Immature natural killer cell (primary cell): Measurements from ENCODE around the gene STK17A. TPM values are rescaled to one million over a fixed set of nuclear protein-coding genes. Genes with fewer than 3 reads are reported as not detected.
A peak's percentile ranks its signal among the peaks of the same experiment; 100 is the strongest.
"Not testable (repeated sequence)": the region's sequence is repeated elsewhere in the genome, so short reads cannot be mapped to it uniquely, and the experiment has no call there.

Experiments
- DNase-seq, 3 donors: peaks; one replicate each; pipeline ENCODE4 v3.0.0; 2022; ENCODE audit warnings: mixed read lengths in 1 of 3
- H3K27ac Mint-ChIP-seq, 6 donors: one replicate each; pipeline ENCODE4 v1.8.0; 2020; ENCODE audit warnings: mixed read lengths in 6 of 6, mild to moderate bottlenecking in 5 of 6, inconsistent platforms in 4 of 6, moderate library complexity in 3 of 6
- H3K27me3 Mint-ChIP-seq, 3 donors: one replicate each; pipeline ENCODE4 v1.8.0; 2020 to 2021; ENCODE audit warnings: low read depth in 3 of 3, mild to moderate bottlenecking in 3 of 3, mixed read lengths in 3 of 3, moderate library complexity in 3 of 3, inconsistent platforms in 1 of 3
- H3K36me3 Mint-ChIP-seq, 3 donors: one replicate each; pipeline ENCODE4 v1.8.0; 2020; ENCODE audit warnings: mixed read lengths in 3 of 3, inconsistent platforms in 2 of 3, mild to moderate bottlenecking in 2 of 3
- H3K4me1 Mint-ChIP-seq, 2 donors: one replicate each; pipeline ENCODE4 v1.8.0; 2020; ENCODE audit warnings: inconsistent platforms in 2 of 2, mild to moderate bottlenecking in 2 of 2, mixed read lengths in 2 of 2, moderate library complexity in 1 of 2
- H3K4me3 Mint-ChIP-seq, 5 donors: one replicate each; pipeline ENCODE4 v1.8.0; 2020; ENCODE audit warnings: mild to moderate bottlenecking in 5 of 5, mixed read lengths in 5 of 5, inconsistent platforms in 3 of 5, moderate library complexity in 3 of 5
- H3K9me3 Mint-ChIP-seq, 6 donors: one replicate each; pipeline ENCODE4 v1.8.0; 2020; ENCODE audit warnings: mild to moderate bottlenecking in 6 of 6, mixed read lengths in 6 of 6, inconsistent platforms in 4 of 6, moderate library complexity in 3 of 6
- polyA plus RNA-seq, 3 donors: library from polyadenylated mRNA; unstranded; fragments of 300-500 nt; fragmentation: Illumina TruSeq; gene quantifications; one replicate each; pipeline ENCODE4 v1.2.3, GENCODE V29; 2021

The STK17A gene
- polyA plus RNA-seq, 3 donors from 2014 or later: 255 to 300 (median 271) TPM

GRCh38 chr7:43619213-43620012 lies 36.5 kb downstream of the STK17A start:
- Mint-ChIP-seq H3K9me3 (no peaks in the 10 kb centered on the region), H3K36me3 (peaks cover 14 to 34% (median 24%) of the 10 kb centered on the region in 3 donors), H3K4me1 (peaks cover 6 to 37% of the 10 kb centered on the region in 2 donors), H3K4me3 (no peak overlapping the region), H3K27me3 (peaks cover 0 to 5% (median 3%) of the 10 kb centered on the region in 3 donors), H3K27ac (no peak overlapping the region)
- DNase-seq: no peak

GRCh38 chr7:43621729-43622448 lies 39.0 kb downstream of the STK17A start:
- Mint-ChIP-seq H3K27ac (peak overlapping the region in 4 of 6 donors; percentile 90 to 96 (median 94)), H3K36me3 (peaks cover 20 to 40% (median 36%) of the 10 kb centered on the region in 3 donors), H3K27me3 (peaks cover 11 to 18% (median 11%) of the 10 kb centered on the region in 3 donors), H3K4me3 (peak overlapping the region; percentile 54 to 72 (median 70)), H3K4me1 (peaks cover 0 to 61% of the 10 kb centered on the region in 2 donors), H3K9me3 (no peaks in the 10 kb centered on the region)
- no peak for DNase-seq

GRCh38 chr7:43624156-43624555 lies 41.2 kb downstream of the STK17A start:
- Mint-ChIP-seq H3K27ac (peak overlapping the region in 4 of 6 donors; percentile 93 to 97 (median 97)), H3K27me3 (peaks cover 11 to 28% (median 11%) of the 10 kb centered on the region in 3 donors), H3K9me3 (no peaks in the 10 kb centered on the region), H3K4me3 (peak overlapping the region; percentile 53 to 79 (median 77)), H3K4me1 (peaks cover 0 to 84% of the 10 kb centered on the region in 2 donors), H3K36me3 (peaks cover 31 to 59% (median 52%) of the 10 kb centered on the region in 3 donors)
- no peak for DNase-seq

GRCh38 chr7:43625453-43625852 lies 42.5 kb downstream of the STK17A start:
- peaks cover 0 to 91% of the 10 kb centered on the region in 2 donors for H3K4me1 Mint-ChIP-seq
- H3K9me3 Mint-ChIP-seq: no peaks in the 10 kb centered on the region
- peaks cover 36 to 64% (median 57%) of the 10 kb centered on the region in 3 donors for H3K36me3 Mint-ChIP-seq
- peak overlapping the region; percentile 65 to 79 (median 77) for H3K4me3 Mint-ChIP-seq
- DNase-seq: peak; percentile 95 to 96 (median 96)
- peak overlapping the region in 4 of 6 donors; percentile 93 to 97 (median 97) for H3K27ac Mint-ChIP-seq
- H3K27me3 Mint-ChIP-seq: peaks cover 11 to 28% (median 11%) of the 10 kb centered on the region in 3 donors

GRCh38 chr7:43625980-43626379 lies 43.1 kb downstream of the STK17A start:
- peaks cover 36 to 66% (median 57%) of the 10 kb centered on the region in 3 donors for H3K36me3 Mint-ChIP-seq
- H3K4me1 Mint-ChIP-seq: peaks cover 0 to 92% of the 10 kb centered on the region in 2 donors
- no peaks in the 10 kb centered on the region for H3K9me3 Mint-ChIP-seq
- peaks cover 11 to 28% (median 11%) of the 10 kb centered on the region in 3 donors for H3K27me3 Mint-ChIP-seq
- peak; percentile 34 to 43 (median 41) for DNase-seq
- peak overlapping the region in 4 of 6 donors; percentile 93 to 97 (median 97) for H3K27ac Mint-ChIP-seq
- H3K4me3 Mint-ChIP-seq: peak overlapping the region; percentile 65 to 79 (median 77)

GRCh38 chr7:43626695-43627094 lies 43.8 kb downstream of the STK17A start:
- DNase-seq: no peak
- H3K27me3 Mint-ChIP-seq: peaks cover 11 to 28% (median 11%) of the 10 kb centered on the region in 3 donors
- H3K9me3 Mint-ChIP-seq: no peaks in the 10 kb centered on the region
- peaks cover 40 to 67% (median 62%) of the 10 kb centered on the region in 3 donors for H3K36me3 Mint-ChIP-seq
- peaks cover 0 to 92% of the 10 kb centered on the region in 2 donors for H3K4me1 Mint-ChIP-seq
- peak overlapping the region in 4 of 6 donors; percentile 93 to 97 (median 97) for H3K27ac Mint-ChIP-seq
- peak overlapping the region; percentile 14 to 79 (median 77) for H3K4me3 Mint-ChIP-seq

- peak overlapping the region; percentile 10 to 69 (median 43) for H3K4me3 Mint-ChIP-seq
- peaks cover 11 to 28% (median 11%) of the 10 kb centered on the region in 3 donors for H3K27me3 Mint-ChIP-seq
- H3K9me3 Mint-ChIP-seq: not testable (repeated sequence)
Measured at GRCh38 chr7:43627798-43628197, 44.9 kb downstream of the STK17A start.

GRCh38 chr7:43628431-43628830 lies 45.5 kb downstream of the STK17A start:
- DNase-seq: no peak
- H3K4me1 Mint-ChIP-seq: peaks cover 0 to 93% of the 10 kb centered on the region in 2 donors
- H3K36me3 Mint-ChIP-seq: peaks cover 40 to 71% (median 60%) of the 10 kb centered on the region in 3 donors
- H3K9me3 Mint-ChIP-seq: no peaks in the 10 kb centered on the region
- peaks cover 11 to 26% (median 11%) of the 10 kb centered on the region in 3 donors for H3K27me3 Mint-ChIP-seq
- peak overlapping the region in 4 of 6 donors; percentile 93 to 97 (median 97) for H3K27ac Mint-ChIP-seq
- peak overlapping the region in 4 of 5 donors; percentile 3 to 54 (median 9) for H3K4me3 Mint-ChIP-seq

More at GRCh38 chr7:43627798-43628197, 44.9 kb downstream of the STK17A start:
- H3K4me1 Mint-ChIP-seq: peaks cover 0 to 92% of the 10 kb centered on the region in 2 donors
- peak overlapping the region in 4 of 6 donors; percentile 93 to 97 (median 97) for H3K27ac Mint-ChIP-seq
- H3K36me3 Mint-ChIP-seq: peaks cover 42 to 71% (median 60%) of the 10 kb centered on the region in 3 donors
- not testable (repeated sequence) for DNase-seq

- Mint-ChIP-seq H3K4me1 (peaks cover 0 to 94% of the 10 kb centered on the region in 2 donors), H3K36me3 (peaks cover 33 to 71% (median 56%) of the 10 kb centered on the region in 3 donors), H3K9me3 (no peaks in the 10 kb centered on the region), H3K27me3 (peaks cover 11 to 26% (median 11%) of the 10 kb centered on the region in 3 donors), H3K27ac (peak overlapping the region in 4 of 6 donors; percentile 93 to 97 (median 97)), H3K4me3 (no peak overlapping the region)
- no peak for DNase-seq
Measured at GRCh38 chr7:43629857-43630256, 46.9 kb downstream of the STK17A start.

- H3K36me3 Mint-ChIP-seq: peaks cover 32 to 74% (median 54%) of the 10 kb centered on the region in 3 donors
Measured at GRCh38 chr7:43630482-43630881, 47.6 kb downstream of the STK17A start.

GRCh38 chr7:43631559-43631958 lies 48.7 kb downstream of the STK17A start:
- peak overlapping the region; percentile 44 to 75 (median 65) for H3K4me3 Mint-ChIP-seq
- peaks cover 32 to 67% (median 50%) of the 10 kb centered on the region in 3 donors for H3K36me3 Mint-ChIP-seq
- DNase-seq: no peak
- H3K27me3 Mint-ChIP-seq: peaks cover 0 to 13% (median 2%) of the 10 kb centered on the region in 3 donors
- peaks cover 0 to 92% of the 10 kb centered on the region in 2 donors for H3K4me1 Mint-ChIP-seq
- H3K27ac Mint-ChIP-seq: peak overlapping the region in 4 of 6 donors; percentile 91 to 96 (median 92)
- H3K9me3 Mint-ChIP-seq: no peaks in the 10 kb centered on the region

More at GRCh38 chr7:43630482-43630881, 47.6 kb downstream of the STK17A start:
- H3K4me3 Mint-ChIP-seq: peak overlapping the region; percentile 12 to 60 (median 48)
- H3K27me3 Mint-ChIP-seq: peaks cover 6 to 23% (median 9%) of the 10 kb centered on the region in 3 donors
- DNase-seq: no peak
- H3K27ac Mint-ChIP-seq: peak overlapping the region in 4 of 6 donors; percentile 91 to 96 (median 92)
- H3K9me3 Mint-ChIP-seq: no peaks in the 10 kb centered on the region
- peaks cover 0 to 92% of the 10 kb centered on the region in 2 donors for H3K4me1 Mint-ChIP-seq

GRCh38 chr7:43632746-43633145 lies 49.8 kb downstream of the STK17A start:
- Mint-ChIP-seq H3K9me3 (no peaks in the 10 kb centered on the region), H3K27ac (peak overlapping the region in 4 of 6 donors; percentile 91 to 96 (median 92)), H3K4me1 (peaks cover 0 to 92% of the 10 kb centered on the region in 2 donors), H3K4me3 (peak overlapping the region in 3 of 5 donors; percentile 63 to 75 (median 69)), H3K27me3 (peaks cover 0 to 4% (median 2%) of the 10 kb centered on the region in 3 donors), H3K36me3 (peaks cover 23 to 67% (median 48%) of the 10 kb centered on the region in 3 donors)
- no peak for DNase-seq

- H3K4me3 Mint-ChIP-seq: peak overlapping the region; percentile 5 to 69 (median 49)
Measured at GRCh38 chr7:43634384-43634783, 51.5 kb downstream of the STK17A start.

More at GRCh38 chr7:43634384-43634783, 51.5 kb downstream of the STK17A start:
- peaks cover 23 to 61% (median 38%) of the 10 kb centered on the region in 3 donors for H3K36me3 Mint-ChIP-seq
- peaks cover 0 to 90% of the 10 kb centered on the region in 2 donors for H3K4me1 Mint-ChIP-seq
- H3K27me3 Mint-ChIP-seq: peaks cover 0 to 2% (median 0%) of the 10 kb centered on the region in 3 donors
- H3K9me3 Mint-ChIP-seq: no peaks in the 10 kb centered on the region
- DNase-seq: no peak
- peak overlapping the region in 4 of 6 donors; percentile 91 to 96 (median 92) for H3K27ac Mint-ChIP-seq
